Tibial artery (tissue), 4 donors: ENCODE results near the gene RGCC.
"Not testable (repeated sequence)": the region's sequence is repeated elsewhere in the genome, so short reads cannot be mapped to it uniquely, and the experiment has no call there.

Source experiments
- DNase-seq, 2 donors: peaks; one replicate each; pipeline ENCODE4 v3.0.0-alpha.2; 2019
- H3K27ac ChIP-seq, 2 donors: fragments of 200-600 bp; sonication (generic) in 1 of 2; 1 replicate in 1 of 2; 2 replicates in 1 of 2; pipeline ENCODE4 v1.5.1; 2018 to 2019; ENCODE audit warnings: mild to moderate bottlenecking in 1 of 2
- H3K27me3 ChIP-seq, 2 donors: fragments of 200-600 bp; sonication (generic) in 1 of 2; one replicate each; pipeline versions ENCODE4 v1.5.1 to v1.6.0; 2016 to 2019
- H3K36me3 ChIP-seq, 3 donors: fragments of 200-600 bp; sonication (generic) in 2 of 3; one replicate each; pipeline ENCODE4 v1.5.1; 2016 to 2019; ENCODE audit warnings: mild to moderate bottlenecking in 2 of 3
- H3K4me1 ChIP-seq, 4 donors: fragments of 200-600 bp; sonication (generic) in 2 of 4; 1 replicate in 3 of 4; 2 replicates in 1 of 4; pipeline ENCODE4 v1.5.1; 2016 to 2019
- H3K4me3 ChIP-seq, 2 donors: fragments of 200-600 bp; sonication (generic) in 1 of 2; 1 replicate in 1 of 2; 2 replicates in 1 of 2; pipeline ENCODE4 v1.5.1; 2018 to 2019; ENCODE audit warnings: mild to moderate bottlenecking in 2 of 2
- H3K9me3 ChIP-seq, 3 donors: fragments of 200-600 bp; sonication (generic) in 1 of 3; one replicate each; pipeline ENCODE4 v1.5.1; 2016 to 2019
- intact Hi-C: fragments of 100-400 bp; cut with DNase I; formaldehyde crosslinking; loops from one replicate; pipeline ENCODE4 v1.15.0; 2023; ENCODE audit warnings: low total_unique reads
- TF ChIP-seq, protein P1 (sequence below), 2 experiments: fragments of 200-600 bp in 1 of 2; fragments of 450-650 bp in 1 of 2; IDR thresholded peaks; one replicate each; pipeline ENCODE4 v1.5.1; 2017 to 2019; ENCODE audit warnings: antibody characterized with exemption in 2 of 2, mild to moderate bottlenecking in 1 of 2, moderate library complexity in 1 of 2

Gene RGCC

DNA sequence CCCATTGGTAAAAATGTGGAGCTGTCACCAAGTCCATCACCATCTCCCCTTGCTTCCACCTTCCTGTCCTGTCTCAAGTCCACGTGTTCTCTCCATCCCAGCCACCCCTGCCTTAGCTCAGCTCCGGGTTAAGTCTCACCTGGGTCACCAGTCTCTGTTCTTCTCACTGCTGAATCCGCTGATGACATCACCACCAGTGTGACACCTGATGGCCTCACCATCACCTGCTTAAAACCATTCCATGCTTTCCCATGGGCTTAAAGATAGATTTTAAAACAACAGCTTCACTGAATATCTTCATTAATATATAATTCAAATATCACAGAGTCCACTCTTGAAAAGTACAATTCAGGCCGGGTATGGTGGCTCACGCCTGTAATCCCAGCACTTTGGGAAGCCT is 42.1 kb downstream of the RGCC start:
- Histone ChIP-seq H3K4me3 (no peak overlapping the region), H3K27ac (no peak overlapping the region), H3K9me3 (peaks cover 0 to 4% (median 0%) of the 10 kb centered on the region in 3 donors), H3K4me1 (peaks cover 0 to 42% (median 13%) of the 10 kb centered on the region in 4 donors), H3K36me3 (no peaks in the 10 kb centered on the region), H3K27me3 (no peaks in the 10 kb centered on the region)
- intact Hi-C loops = no loop called here
- DNase-seq = no peak
- TF ChIP-seq, protein P1, sequence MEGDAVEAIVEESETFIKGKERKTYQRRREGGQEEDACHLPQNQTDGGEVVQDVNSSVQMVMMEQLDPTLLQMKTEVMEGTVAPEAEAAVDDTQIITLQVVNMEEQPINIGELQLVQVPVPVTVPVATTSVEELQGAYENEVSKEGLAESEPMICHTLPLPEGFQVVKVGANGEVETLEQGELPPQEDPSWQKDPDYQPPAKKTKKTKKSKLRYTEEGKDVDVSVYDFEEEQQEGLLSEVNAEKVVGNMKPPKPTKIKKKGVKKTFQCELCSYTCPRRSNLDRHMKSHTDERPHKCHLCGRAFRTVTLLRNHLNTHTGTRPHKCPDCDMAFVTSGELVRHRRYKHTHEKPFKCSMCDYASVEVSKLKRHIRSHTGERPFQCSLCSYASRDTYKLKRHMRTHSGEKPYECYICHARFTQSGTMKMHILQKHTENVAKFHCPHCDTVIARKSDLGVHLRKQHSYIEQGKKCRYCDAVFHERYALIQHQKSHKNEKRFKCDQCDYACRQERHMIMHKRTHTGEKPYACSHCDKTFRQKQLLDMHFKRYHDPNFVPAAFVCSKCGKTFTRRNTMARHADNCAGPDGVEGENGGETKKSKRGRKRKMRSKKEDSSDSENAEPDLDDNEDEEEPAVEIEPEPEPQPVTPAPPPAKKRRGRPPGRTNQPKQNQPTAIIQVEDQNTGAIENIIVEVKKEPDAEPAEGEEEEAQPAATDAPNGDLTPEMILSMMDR (IDR thresholded peaks at IDR 0.05) = no peak

DNA sequence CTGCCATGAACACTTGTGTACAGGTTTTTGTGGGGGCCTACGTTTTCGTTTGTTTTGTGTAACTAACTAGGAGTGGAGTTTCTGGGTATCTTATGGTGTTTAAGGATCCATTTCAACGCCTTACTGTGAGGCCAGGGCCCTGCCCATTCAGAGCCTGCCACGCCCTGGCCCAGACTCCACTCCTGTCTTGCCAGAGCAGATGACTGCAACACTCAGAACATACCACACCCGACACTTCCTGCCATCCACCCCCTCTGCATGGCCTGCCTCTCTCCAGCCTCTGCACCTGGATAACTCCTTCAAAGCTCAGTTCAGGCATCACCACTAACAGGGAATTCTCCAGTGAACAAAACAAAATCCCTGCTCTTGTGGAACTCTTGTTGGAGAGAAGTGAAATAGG is 43.2 kb downstream of the RGCC start:
- DNase-seq = no peak
- intact Hi-C loops = no loop called here
- no peaks in the 10 kb centered on the region for H3K36me3 ChIP-seq
- H3K4me3 ChIP-seq = no peak overlapping the region
- H3K4me1 ChIP-seq = peaks cover 0 to 32% (median 12%) of the 10 kb centered on the region in 4 donors
- H3K27me3 ChIP-seq = no peaks in the 10 kb centered on the region
- H3K9me3 ChIP-seq = peaks cover 0 to 4% (median 0%) of the 10 kb centered on the region in 3 donors
- no peak overlapping the region for H3K27ac ChIP-seq
- TF ChIP-seq, protein P1 (IDR thresholded peaks at IDR 0.05) = no peak

DNA sequence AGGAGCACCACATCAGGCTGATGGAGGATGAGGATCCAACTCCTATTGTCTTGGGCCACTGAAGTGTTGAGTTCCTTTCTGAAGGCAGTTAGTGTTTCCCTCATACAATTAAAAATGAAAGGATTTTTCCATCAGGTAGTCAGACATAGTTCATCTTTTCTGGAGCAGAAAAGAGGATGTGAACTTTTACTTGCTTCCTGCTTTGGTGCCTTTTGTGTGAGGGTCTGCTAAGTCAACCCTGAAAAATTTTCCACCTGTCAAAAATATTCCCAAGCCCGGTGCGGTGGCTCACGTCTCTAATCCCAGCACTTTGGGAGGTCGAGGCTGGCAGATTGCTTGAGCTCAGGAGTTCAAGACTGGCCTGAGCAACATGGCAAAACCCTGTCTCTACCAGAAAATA is 43.9 kb downstream of the RGCC start:
- TF ChIP-seq, protein P1 (IDR thresholded peaks at IDR 0.05) = no peak
- H3K4me1 ChIP-seq = peaks cover 0 to 24% (median 8%) of the 10 kb centered on the region in 4 donors

DNA sequence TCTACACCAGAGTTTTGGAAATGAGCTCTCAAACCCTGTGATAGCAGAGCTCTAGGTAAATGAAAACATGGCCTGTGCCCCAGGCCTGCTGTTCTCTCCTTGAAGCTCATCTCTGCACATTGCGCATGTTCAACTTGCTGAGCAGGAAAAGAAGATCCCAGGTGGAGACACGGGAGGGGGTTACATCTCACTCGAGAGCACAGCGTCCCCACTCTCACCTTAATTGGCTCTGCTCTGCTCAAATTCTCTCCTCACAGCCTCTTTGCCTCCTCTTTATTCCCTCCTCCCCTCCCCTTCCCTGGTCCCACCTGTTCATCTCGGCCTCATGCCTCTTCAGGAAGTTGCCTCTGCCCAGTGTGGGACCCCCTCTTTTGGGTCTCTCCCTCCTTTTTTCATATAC is 44.7 kb downstream of the RGCC start:
- peaks cover 0 to 16% (median 5%) of the 10 kb centered on the region in 4 donors for H3K4me1 ChIP-seq
- TF ChIP-seq, protein P1 (IDR thresholded peaks at IDR 0.05) = no peak
- no peaks in the 10 kb centered on the region for H3K27me3 ChIP-seq
- H3K27ac ChIP-seq = no peak overlapping the region
- no peak overlapping the region for H3K4me3 ChIP-seq
- no peaks in the 10 kb centered on the region for H3K36me3 ChIP-seq
- intact Hi-C loops = no loop called here
- peaks cover 0 to 4% (median 0%) of the 10 kb centered on the region in 3 donors for H3K9me3 ChIP-seq
- DNase-seq = no peak

More for the DNA sequence above, 43.9 kb downstream of the RGCC start:
- H3K9me3 ChIP-seq = peaks cover 0 to 4% (median 0%) of the 10 kb centered on the region in 3 donors
- H3K27me3 ChIP-seq = no peaks in the 10 kb centered on the region
- no peaks in the 10 kb centered on the region for H3K36me3 ChIP-seq
- no peak overlapping the region for H3K4me3 ChIP-seq
- intact Hi-C loops = no loop called here
- no peak overlapping the region for H3K27ac ChIP-seq
- no peak for DNase-seq

DNA sequence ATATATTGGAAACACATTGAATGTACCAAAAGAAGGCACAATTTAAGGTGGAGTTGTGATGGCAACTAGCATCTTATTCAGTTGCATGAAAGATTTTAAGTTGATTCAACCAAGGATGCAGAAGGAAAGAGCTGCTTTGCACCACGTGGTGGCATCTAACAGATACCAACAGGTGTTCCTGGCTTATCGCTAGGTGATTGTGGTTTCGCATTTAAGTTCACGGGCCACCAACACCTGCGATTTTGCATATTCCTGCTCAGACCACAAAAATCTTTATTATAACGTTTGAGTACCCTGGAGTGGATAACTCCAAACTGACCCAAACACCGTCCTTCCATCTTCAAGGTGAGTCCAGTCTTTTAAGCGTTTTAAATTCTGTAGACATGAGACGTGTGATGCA is 45.3 kb downstream of the RGCC start:
- Histone ChIP-seq H3K36me3 (no peaks in the 10 kb centered on the region), H3K9me3 (peaks cover 0 to 4% (median 0%) of the 10 kb centered on the region in 3 donors), H3K27ac (no peak overlapping the region), H3K4me1 (peaks cover 0 to 13% (median 5%) of the 10 kb centered on the region in 4 donors), H3K4me3 (no peak overlapping the region), H3K27me3 (no peaks in the 10 kb centered on the region)
- TF ChIP-seq, protein P1 (IDR thresholded peaks at IDR 0.05) = no peak
- intact Hi-C loops = no loop called here
- no peak for DNase-seq

DNA sequence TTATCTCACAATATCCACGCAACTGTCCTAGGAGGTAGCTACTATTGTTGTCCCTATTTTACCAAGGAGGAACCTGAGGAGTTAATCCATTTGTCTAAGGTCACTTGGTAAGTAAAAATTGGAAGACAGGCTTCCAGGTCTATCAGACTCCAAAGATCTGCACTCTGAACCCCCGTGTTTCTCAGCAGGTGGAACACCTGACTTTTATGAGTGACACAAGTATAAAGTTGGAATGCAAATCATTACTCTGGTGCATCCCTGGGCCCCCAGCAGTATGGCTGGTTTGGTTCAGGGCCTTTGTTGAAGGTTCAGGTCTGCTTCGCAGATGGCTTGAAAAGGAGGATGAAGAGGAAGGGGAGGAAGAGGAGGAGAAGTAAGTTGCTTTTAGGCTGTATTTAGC is 46.0 kb downstream of the RGCC start:
- TF ChIP-seq, protein P1 (IDR thresholded peaks at IDR 0.05) = no peak
- Histone ChIP-seq H3K4me3 (no peak overlapping the region), H3K27ac (no peak overlapping the region), H3K9me3 (peaks cover 0 to 4% (median 0%) of the 10 kb centered on the region in 3 donors), H3K4me1 (peaks cover 0 to 11% (median 5%) of the 10 kb centered on the region in 4 donors), H3K27me3 (no peaks in the 10 kb centered on the region), H3K36me3 (no peaks in the 10 kb centered on the region)
- no peak for DNase-seq
- intact Hi-C loops = no loop called here

DNA sequence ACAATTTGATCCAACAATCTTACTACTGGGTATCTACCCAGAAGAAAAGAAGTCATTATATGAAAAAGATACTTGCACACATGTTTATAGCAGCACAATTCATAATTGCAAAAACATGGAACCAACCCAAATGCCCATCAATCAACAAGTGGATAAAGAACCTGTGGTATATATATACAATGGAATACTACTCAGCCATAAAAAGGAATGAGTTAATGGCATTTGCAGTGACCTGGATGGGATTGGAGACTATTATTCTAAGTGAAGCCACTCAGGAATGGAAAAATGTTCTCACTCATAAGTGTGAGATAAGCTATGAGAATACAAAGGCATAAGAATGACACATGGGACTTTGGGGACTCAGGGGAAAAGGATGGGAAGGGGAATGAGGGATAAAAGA is 47.3 kb downstream of the RGCC start:
- intact Hi-C loops = not testable (repeated sequence)

More for the DNA sequence above, 47.3 kb downstream of the RGCC start:
- not testable (repeated sequence) for H3K9me3 ChIP-seq, H3K36me3 ChIP-seq, H3K27me3 ChIP-seq, H3K27ac ChIP-seq, H3K4me1 ChIP-seq, H3K4me3 ChIP-seq, DNase-seq
